ENCODE results near the gene INPP5F. TPM values are rescaled to one million over a fixed set of nuclear protein-coding genes. Genes with fewer than 3 reads are reported as not detected.

The INPP5F gene
- total RNA-seq, 1 experiment from 2014 or later: 15.2 TPM

- DNase-seq (ENCODE audit: low read depth): no peak
These were observed 92.4 kb downstream of the INPP5F start for GRCh38 chr10:119817991-119818888.

GRCh38 chr10:119818889-119819270, 93.0 kb downstream of the INPP5F start:
- DNase-seq (ENCODE audit: low read depth): no peak

- no peak for DNase-seq (ENCODE audit: low read depth)
These were observed 95.3 kb downstream of the INPP5F start for GRCh38 chr10:119821182-119821581.

GRCh38 chr10:119824299-119824698, 98.4 kb downstream of the INPP5F start:
- DNase-seq (ENCODE audit: low read depth): no peak

- DNase-seq (ENCODE audit: low read depth): peak; percentile 8
These were observed 100.9 kb downstream of the INPP5F start for GRCh38 chr10:119826771-119827170.

- no peak for DNase-seq (ENCODE audit: low read depth)
These were observed 101.6 kb downstream of the INPP5F start for GRCh38 chr10:119827430-119827829.

GRCh38 chr10:119829429-119829828, 103.6 kb downstream of the INPP5F start:
- no peak for DNase-seq (ENCODE audit: low read depth)

- DNase-seq (ENCODE audit: low read depth): no peak
These were observed 105.0 kb downstream of the INPP5F start for GRCh38 chr10:119830851-119831250.

- no peak for DNase-seq (ENCODE audit: low read depth)
These were observed 105.8 kb downstream of the INPP5F start for GRCh38 chr10:119831656-119832055.

- no peak for DNase-seq (ENCODE audit: low read depth)
These were observed 107.1 kb downstream of the INPP5F start for GRCh38 chr10:119832951-119833350.

- peak; percentile 41 for DNase-seq (ENCODE audit: low read depth)
These were observed 108.3 kb downstream of the INPP5F start for GRCh38 chr10:119834188-119834587.

GRCh38 chr10:119845656-119846055, 119.8 kb downstream of the INPP5F start:
- DNase-seq (ENCODE audit: low read depth): no peak

- peak; percentile 55 for DNase-seq (ENCODE audit: low read depth)
These were observed 123.4 kb downstream of the INPP5F start for GRCh38 chr10:119849031-119849789.

- no peak for DNase-seq (ENCODE audit: low read depth)
These were observed 124.1 kb downstream of the INPP5F start for GRCh38 chr10:119849944-119850343.

GRCh38 chr10:119852277-119852676, 126.4 kb downstream of the INPP5F start:
- DNase-seq (ENCODE audit: low read depth): no peak

- no peak for DNase-seq (ENCODE audit: low read depth)
These were observed 127.0 kb downstream of the INPP5F start for GRCh38 chr10:119852822-119853221.

GRCh38 chr10:119853574-119853973, 127.7 kb downstream of the INPP5F start:
- no peak for DNase-seq (ENCODE audit: low read depth)

- DNase-seq (ENCODE audit: low read depth): no peak
These were observed 132.2 kb downstream of the INPP5F start for GRCh38 chr10:119858063-119858462.

GRCh38 chr10:119859420-119860258, 133.8 kb downstream of the INPP5F start:
- peak; percentile 50 for DNase-seq (ENCODE audit: low read depth)

- no peak for DNase-seq (ENCODE audit: low read depth)
These were observed 135.2 kb downstream of the INPP5F start for GRCh38 chr10:119860866-119861607.

- no peak for DNase-seq (ENCODE audit: low read depth)
These were observed 136.7 kb downstream of the INPP5F start for GRCh38 chr10:119862524-119862923.

Measured in M059J (cell line).